ENCODE results near the gene SH2D3C. TPM values are rescaled to one million over a fixed set of nuclear protein-coding genes. Genes with fewer than 3 reads are reported as not detected.

SH2D3C gene
- total and polyA plus RNA-seq, 2 donors from 2014 or later: 13.7 to 27.7 TPM

GRCh38 chr9:127803507-127804352, 25.3 kb upstream of the SH2D3C start:
- peak in 3 of 5 donors; percentile 40 to 83 (median 70) for DNase-seq
- peaks cover 0 to 17% (median 13%) of the 10 kb centered on the region in 3 donors for H3K4me1 ChIP-seq (ENCODE audit: control insufficient read depth in 2 of 3, insufficient read depth in 2 of 3, low read depth in 1 of 3, low read length in 3 of 3)
- intact Hi-C loops (cut with DNase I): no loop called here

GRCh38 chr9:127802576-127803443, 24.3 kb upstream of the SH2D3C start, which contains the start of gene FPGS:
Gene FPGS, plus strand, starts transcription at chr9:127802882. Its CDS starts 43 bp downstream, at chr9:127802925.
- peak within 1 kb of the TSS; percentile 94 to 95 for H3K27ac ChIP-seq (ENCODE audit: low read depth in 2 of 2, low read length in 2 of 2)
- intact Hi-C loops (cut with DNase I): no loop called here
- DNase-seq (peak; percentile 86 to 97 (median 92)), FAIRE-seq (no peak)
- peak within 1 kb of the TSS; percentile 64 to 92 (median 84) for H3K4me3 ChIP-seq (ENCODE audit: low read length in 3 of 3)
- peaks cover 0 to 8% (median 4%) of the 10 kb centered on the region in 3 donors for H3K36me3 ChIP-seq (ENCODE audit: control insufficient read depth in 2 of 3, insufficient read depth in 3 of 3, low read length in 3 of 3)
- H3K27me3 ChIP-seq (ENCODE audit: control insufficient read depth, insufficient read depth, low read length): no peaks in the 10 kb centered on the region
- no peak for TF ChIP-seq CTCF (IDR thresholded peaks at IDR 0.05; ENCODE audit: borderline replicate concordance, extremely low read depth, insufficient read depth)
- peak within 1 kb of the TSS; percentile 31 to 98 (median 81) for H3K9ac ChIP-seq (ENCODE audit: low read length in 3 of 3)
- H3K4me1 ChIP-seq (ENCODE audit: control insufficient read depth in 2 of 3, insufficient read depth in 2 of 3, low read depth in 1 of 3, low read length in 3 of 3): peaks cover 0 to 17% (median 13%) of the 10 kb centered on the region in 3 donors
- H3K9me3 ChIP-seq (ENCODE audit: control insufficient read depth in 2 of 3, insufficient read depth in 1 of 3, low read length in 3 of 3): no peaks in the 10 kb centered on the region

More at GRCh38 chr9:127803507-127804352, 25.3 kb upstream of the SH2D3C start:
- H3K4me3 ChIP-seq (ENCODE audit: low read length in 3 of 3): peak overlapping the region; percentile 64 to 92 (median 84)
- peak overlapping the region; percentile 31 to 98 (median 81) for H3K9ac ChIP-seq (ENCODE audit: low read length in 3 of 3)
- FAIRE-seq: no peak
- H3K36me3 ChIP-seq (ENCODE audit: control insufficient read depth in 2 of 3, insufficient read depth in 3 of 3, low read length in 3 of 3): peaks cover 0 to 15% (median 4%) of the 10 kb centered on the region in 3 donors
- H3K27ac ChIP-seq (ENCODE audit: low read depth in 2 of 2, low read length in 2 of 2): peak overlapping the region; percentile 94 to 95
- no peaks in the 10 kb centered on the region for H3K27me3 ChIP-seq (ENCODE audit: control insufficient read depth, insufficient read depth, low read length)
- H3K9me3 ChIP-seq (ENCODE audit: control insufficient read depth in 2 of 3, insufficient read depth in 1 of 3, low read length in 3 of 3): no peaks in the 10 kb centered on the region
- TF ChIP-seq CTCF (IDR thresholded peaks at IDR 0.05; ENCODE audit: borderline replicate concordance, extremely low read depth, insufficient read depth): no peak

- peak overlapping the region in 2 of 3 donors; percentile 52 to 60 for H3K9ac ChIP-seq (ENCODE audit: low read length in 3 of 3)
- no peak for TF ChIP-seq CTCF (IDR thresholded peaks at IDR 0.05; ENCODE audit: borderline replicate concordance, extremely low read depth, insufficient read depth)
- peaks cover 0 to 17% (median 13%) of the 10 kb centered on the region in 3 donors for H3K4me1 ChIP-seq (ENCODE audit: control insufficient read depth in 2 of 3, insufficient read depth in 2 of 3, low read depth in 1 of 3, low read length in 3 of 3)
- H3K27ac ChIP-seq (ENCODE audit: low read depth in 2 of 2, low read length in 2 of 2): peak overlapping the region; percentile 90 to 95
- peak in 1 of 5 donors; percentile 57 for DNase-seq
- H3K4me3 ChIP-seq (ENCODE audit: low read length in 3 of 3): peak overlapping the region; percentile 41 to 68 (median 54)
- H3K27me3 ChIP-seq (ENCODE audit: control insufficient read depth, insufficient read depth, low read length): no peaks in the 10 kb centered on the region
- peaks cover 0 to 2% (median 0%) of the 10 kb centered on the region in 3 donors for H3K36me3 ChIP-seq (ENCODE audit: control insufficient read depth in 2 of 3, insufficient read depth in 3 of 3, low read length in 3 of 3)
- no peak for FAIRE-seq
- H3K9me3 ChIP-seq (ENCODE audit: control insufficient read depth in 2 of 3, insufficient read depth in 1 of 3, low read length in 3 of 3): no peaks in the 10 kb centered on the region
- intact Hi-C loops (cut with DNase I): no loop called here
Observed at GRCh38 chr9:127801955-127802575, 23.6 kb upstream of the SH2D3C start.
